GM18867 (cell line): ENCODE measurements around the gene TULP1.

Experiments
- ATAC-seq: cut with Tn5 transposase; IDR thresholded peaks from one replicate; pipeline ENCODE4 v1.9.1; 2021; ENCODE audit warnings: mild to moderate bottlenecking, moderate library complexity; ENCODE audit not compliant: unreplicated experiment

TULP1 gene

DNA sequence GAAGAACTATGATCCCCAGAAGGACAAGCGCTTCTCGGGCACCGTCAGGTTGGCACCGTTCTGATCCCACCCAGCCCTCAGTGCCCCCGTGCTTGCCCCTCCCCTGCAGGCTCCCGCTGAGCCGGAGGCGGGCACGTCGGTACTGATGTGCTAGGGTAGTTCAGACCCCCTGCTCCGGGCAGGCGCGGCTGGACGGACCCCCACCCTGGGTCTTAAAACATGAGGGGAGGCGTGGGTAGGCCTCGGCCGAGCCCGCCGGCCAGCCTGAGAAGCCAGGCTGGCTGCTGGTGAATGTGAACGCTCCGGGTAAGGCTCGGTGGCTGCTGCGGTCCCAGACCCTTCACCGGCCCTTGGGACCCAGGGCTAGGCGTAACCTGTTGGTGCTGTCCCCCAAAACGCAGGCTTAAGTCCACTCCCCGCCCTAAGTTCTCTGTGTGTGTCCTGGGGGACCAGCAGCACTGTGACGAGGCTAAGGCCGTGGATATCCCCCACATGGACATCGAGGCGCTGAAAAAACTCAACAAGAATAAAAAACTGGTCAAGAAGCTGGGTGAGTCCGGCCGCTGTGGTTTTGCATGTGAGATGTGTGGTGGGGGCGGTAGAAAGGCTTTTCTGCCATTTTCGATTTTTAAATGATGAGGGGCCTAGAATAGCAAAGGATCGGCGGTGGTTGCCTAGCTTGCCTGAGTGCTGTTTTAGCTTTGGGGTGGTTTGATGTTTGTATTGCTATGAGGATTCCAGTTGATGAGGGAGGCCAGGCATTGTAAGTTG, 43.5 kb downstream of the TULP1 start:
- ATAC-seq, result no peak

GRCh38 chr6:35468181-35468979, 44.3 kb downstream of the TULP1 start, which contains the start of gene RPL10A:
Gene RPL10A (plus strand): TSS chr6:35468401. CDS start chr6:35468435, 34 bp downstream.
- peak; percentile 82 for ATAC-seq

GRCh38 chr6:35465646-35466045, 47.0 kb downstream of the TULP1 start:
- no peak for ATAC-seq

DNA sequence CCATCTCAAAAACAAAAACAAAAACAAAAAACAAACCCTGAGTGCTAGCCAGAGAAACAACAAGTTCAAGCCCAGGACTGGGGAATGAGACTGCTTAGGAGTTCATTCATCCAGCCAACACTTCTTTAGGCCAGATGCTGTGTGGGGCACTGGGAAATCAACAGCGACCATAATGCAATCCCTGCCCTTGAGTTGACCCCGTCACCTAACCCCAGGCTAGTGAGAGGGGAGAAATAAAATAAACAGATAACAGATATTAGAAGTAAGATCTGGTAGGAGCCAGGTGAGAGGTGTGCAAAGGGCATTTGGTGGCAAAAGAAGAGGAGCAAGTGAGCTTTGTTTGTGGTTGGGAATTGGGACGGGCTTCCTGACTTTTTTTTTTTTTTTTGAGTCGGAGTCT, 49.4 kb downstream of the TULP1 start:
- ATAC-seq, result no peak

- no peak for ATAC-seq
Observed at GRCh38 chr6:35461270-35461669, 51.4 kb downstream of the TULP1 start.

DNA sequence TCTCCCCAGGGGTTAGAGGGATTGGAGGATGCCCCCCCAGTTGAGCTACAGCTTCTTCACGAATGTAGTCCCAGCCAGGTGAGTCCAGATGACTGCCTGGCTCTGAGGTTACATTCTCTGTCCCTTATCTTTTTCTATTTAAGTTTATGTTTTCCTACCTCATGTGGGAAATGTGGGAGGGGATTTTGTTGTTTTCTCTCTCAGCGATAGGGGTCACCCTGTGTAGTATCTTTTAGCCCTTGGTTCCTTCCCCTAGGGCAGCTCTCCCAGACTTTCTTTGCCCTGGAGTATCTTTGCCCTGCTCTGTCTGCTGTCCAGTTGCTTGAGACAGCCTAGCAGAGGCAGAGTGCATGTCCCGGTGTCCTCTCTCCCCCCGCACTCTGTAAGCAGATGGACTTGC, 54.8 kb downstream of the TULP1 start:
- ATAC-seq, result no peak

- no peak for ATAC-seq
Observed at GRCh38 chr6:35454391-35455110, 58.1 kb downstream of the TULP1 start.

- no peak for ATAC-seq
Observed at GRCh38 chr6:35453236-35453635, 59.5 kb downstream of the TULP1 start.

- peak; percentile 91 for ATAC-seq
Observed at GRCh38 chr6:35452183-35453090, 60.3 kb downstream of the TULP1 start, which contains the start of gene FANCE. Gene FANCE (plus strand): TSS chr6:35452338. CDS start chr6:35452546, 208 bp downstream.

GRCh38 chr6:35451354-35452182, 61.1 kb downstream of the TULP1 start:
- no peak for ATAC-seq

GRCh38 chr6:35449287-35449881, 63.3 kb downstream of the TULP1 start:
- no peak for ATAC-seq

- ATAC-seq, result no peak
Observed at GRCh38 chr6:35448191-35448590, 64.5 kb downstream of the TULP1 start.
